ENCODE data around the gene CCL27.

CCL27 gene

DNA sequence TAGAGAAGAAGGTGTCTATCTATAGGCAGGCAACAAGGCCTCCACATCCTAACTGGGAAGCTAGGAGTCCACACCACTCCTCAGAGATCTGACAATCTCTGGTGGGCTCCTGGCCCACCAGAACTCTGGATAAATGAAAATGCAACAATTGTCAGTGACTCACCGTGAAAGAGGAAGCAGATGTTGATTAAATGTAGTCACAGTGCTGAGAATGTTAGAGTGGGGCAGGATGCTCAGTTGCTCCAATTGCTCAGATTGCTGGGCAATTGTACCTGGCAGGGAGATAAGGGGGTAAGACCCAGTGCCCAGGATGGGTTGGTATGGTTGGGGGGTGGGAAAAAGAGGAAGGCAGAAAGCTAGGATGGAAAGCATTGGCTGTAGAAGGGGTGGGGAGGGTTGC lies 24.3 kb upstream of the CCL27 start:
- Mint-ChIP-seq H3K27ac (peak overlapping the region; percentile 14), H3K4me3 (no peak overlapping the region), H3K9me3 (no peaks in the 10 kb centered on the region), H3K36me3 (ENCODE audit: low read depth) (peaks cover 23% of the 10 kb centered on the region), H3K4me1 (peaks cover 49% of the 10 kb centered on the region), H3K27me3 (ENCODE audit: low read depth, poor library complexity) (peaks cover under 1% of the 10 kb centered on the region)
- TF ChIP-seq, protein P1, sequence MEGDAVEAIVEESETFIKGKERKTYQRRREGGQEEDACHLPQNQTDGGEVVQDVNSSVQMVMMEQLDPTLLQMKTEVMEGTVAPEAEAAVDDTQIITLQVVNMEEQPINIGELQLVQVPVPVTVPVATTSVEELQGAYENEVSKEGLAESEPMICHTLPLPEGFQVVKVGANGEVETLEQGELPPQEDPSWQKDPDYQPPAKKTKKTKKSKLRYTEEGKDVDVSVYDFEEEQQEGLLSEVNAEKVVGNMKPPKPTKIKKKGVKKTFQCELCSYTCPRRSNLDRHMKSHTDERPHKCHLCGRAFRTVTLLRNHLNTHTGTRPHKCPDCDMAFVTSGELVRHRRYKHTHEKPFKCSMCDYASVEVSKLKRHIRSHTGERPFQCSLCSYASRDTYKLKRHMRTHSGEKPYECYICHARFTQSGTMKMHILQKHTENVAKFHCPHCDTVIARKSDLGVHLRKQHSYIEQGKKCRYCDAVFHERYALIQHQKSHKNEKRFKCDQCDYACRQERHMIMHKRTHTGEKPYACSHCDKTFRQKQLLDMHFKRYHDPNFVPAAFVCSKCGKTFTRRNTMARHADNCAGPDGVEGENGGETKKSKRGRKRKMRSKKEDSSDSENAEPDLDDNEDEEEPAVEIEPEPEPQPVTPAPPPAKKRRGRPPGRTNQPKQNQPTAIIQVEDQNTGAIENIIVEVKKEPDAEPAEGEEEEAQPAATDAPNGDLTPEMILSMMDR (IDR thresholded peaks at IDR 0.05), result no peak
- DNase-seq, result no peak

DNA sequence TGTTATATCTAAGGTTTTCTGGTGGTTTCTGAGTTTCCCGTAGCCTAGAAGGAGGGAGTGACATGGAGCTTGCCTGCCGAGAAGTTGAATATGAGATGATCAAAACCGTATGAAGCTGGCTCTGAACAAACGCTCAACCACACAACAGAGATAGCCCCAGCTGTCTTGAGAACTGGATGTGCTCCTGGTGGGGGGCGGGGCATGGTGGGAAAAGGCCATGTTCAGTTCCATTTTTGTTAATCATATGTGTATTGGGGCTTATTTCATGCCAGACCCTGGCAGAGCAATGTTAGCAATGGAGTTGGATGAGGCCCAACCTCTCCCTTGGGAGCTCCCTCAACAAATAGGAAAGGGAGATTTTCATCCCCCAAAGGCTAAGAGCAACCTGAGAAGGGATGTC lies 23.8 kb upstream of the CCL27 start:
- H3K27me3 Mint-ChIP-seq (ENCODE audit: low read depth, poor library complexity), result peaks cover 4% of the 10 kb centered on the region
- H3K27ac Mint-ChIP-seq, result no peak overlapping the region
- TF ChIP-seq, protein P1 (IDR thresholded peaks at IDR 0.05), result no peak
- H3K36me3 Mint-ChIP-seq (ENCODE audit: low read depth), result peaks cover 28% of the 10 kb centered on the region
- H3K4me3 Mint-ChIP-seq, result no peak overlapping the region
- no peak for DNase-seq
- H3K4me1 Mint-ChIP-seq, result peaks cover 46% of the 10 kb centered on the region
- H3K9me3 Mint-ChIP-seq, result no peaks in the 10 kb centered on the region

- no peak for DNase-seq
- peaks cover 39% of the 10 kb centered on the region for H3K4me1 Mint-ChIP-seq
- TF ChIP-seq, protein P1 (IDR thresholded peaks at IDR 0.05), result no peak
- H3K36me3 Mint-ChIP-seq (ENCODE audit: low read depth), result peaks cover 35% of the 10 kb centered on the region
- H3K27ac Mint-ChIP-seq, result no peak overlapping the region
- H3K9me3 Mint-ChIP-seq, result no peaks in the 10 kb centered on the region
- H3K27me3 Mint-ChIP-seq (ENCODE audit: low read depth, poor library complexity), result peaks cover 4% of the 10 kb centered on the region
- no peak overlapping the region for H3K4me3 Mint-ChIP-seq
These were observed 23.1 kb upstream of the CCL27 start for GRCh38 chr9:34685591-34685990.

GRCh38 chr9:34684816-34685215 lies 22.4 kb upstream of the CCL27 start:
- peaks cover 35% of the 10 kb centered on the region for H3K36me3 Mint-ChIP-seq (ENCODE audit: low read depth)
- peaks cover 4% of the 10 kb centered on the region for H3K27me3 Mint-ChIP-seq (ENCODE audit: low read depth, poor library complexity)
- no peak overlapping the region for H3K27ac Mint-ChIP-seq
- TF ChIP-seq, protein P1 (IDR thresholded peaks at IDR 0.05), result no peak
- no peak overlapping the region for H3K4me3 Mint-ChIP-seq
- no peaks in the 10 kb centered on the region for H3K9me3 Mint-ChIP-seq
- H3K4me1 Mint-ChIP-seq, result peaks cover 34% of the 10 kb centered on the region
- no peak for DNase-seq

GRCh38 chr9:34684145-34684544 lies 21.7 kb upstream of the CCL27 start:
- H3K27ac Mint-ChIP-seq, result peak overlapping the region; percentile 58
- TF ChIP-seq, protein P1 (IDR thresholded peaks at IDR 0.05), result no peak
- peaks cover 4% of the 10 kb centered on the region for H3K27me3 Mint-ChIP-seq (ENCODE audit: low read depth, poor library complexity)
- H3K36me3 Mint-ChIP-seq (ENCODE audit: low read depth), result peaks cover 40% of the 10 kb centered on the region
- peaks cover 27% of the 10 kb centered on the region for H3K4me1 Mint-ChIP-seq
- no peaks in the 10 kb centered on the region for H3K9me3 Mint-ChIP-seq
- DNase-seq, result no peak
- no peak overlapping the region for H3K4me3 Mint-ChIP-seq

DNA sequence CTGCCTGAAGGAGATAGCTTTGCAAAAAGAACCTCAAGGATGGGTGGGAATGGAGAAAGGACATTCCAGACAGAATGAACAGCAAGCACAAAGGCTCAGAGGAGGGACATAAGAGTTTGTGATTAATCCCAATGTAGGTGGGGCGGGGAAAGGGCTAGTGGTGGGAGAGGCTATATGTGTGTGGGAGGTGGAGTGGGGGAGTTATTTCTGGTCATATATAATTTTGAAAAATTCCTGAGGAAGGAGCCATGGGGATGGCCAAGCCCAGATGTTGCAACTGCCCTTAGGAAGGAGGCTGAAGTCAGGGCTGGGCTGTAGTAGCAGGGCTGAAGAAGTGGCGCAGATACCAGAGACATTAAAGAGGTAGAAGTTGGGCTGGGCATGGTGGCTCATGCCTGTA lies 13.4 kb upstream of the CCL27 start:
- TF ChIP-seq, protein P1 (IDR thresholded peaks at IDR 0.05), result no peak
- peaks cover 11% of the 10 kb centered on the region for H3K4me1 Mint-ChIP-seq
- H3K9me3 Mint-ChIP-seq, result no peaks in the 10 kb centered on the region
- no peak overlapping the region for H3K4me3 Mint-ChIP-seq
- H3K27ac Mint-ChIP-seq, result no peak overlapping the region
- no peaks in the 10 kb centered on the region for H3K27me3 Mint-ChIP-seq (ENCODE audit: low read depth, poor library complexity)
- peaks cover 23% of the 10 kb centered on the region for H3K36me3 Mint-ChIP-seq (ENCODE audit: low read depth)
- DNase-seq, result no peak
